ENCODE measurements around the gene SELENOM.

SELENOM gene

GRCh38 chr22:31123292-31123602 lies 15.9 kb upstream of the SELENOM start:
- no peak for DNase-seq (ENCODE audit: low read depth, low spot score)
- TF ChIP-seq CTCF (IDR thresholded peaks at IDR 0.05; ENCODE audit: low read depth, low read length): no peak
- in situ Hi-C loops (cut with HindIII; ENCODE audit: low sequenced_read_pairs): no loop called here
- peak overlapping the region; percentile 49 for H3K4me3 ChIP-seq (ENCODE audit: low read depth, low read length)

- H3K4me3 ChIP-seq (ENCODE audit: low read depth, low read length): peak within 1 kb of the TSS; percentile 49
- peak; percentile 49 for DNase-seq (ENCODE audit: low read depth, low spot score)
Observed at GRCh38 chr22:31122532-31123291, 15.3 kb upstream of the SELENOM start, which contains the start of gene INPP5J. Gene INPP5J, plus strand, starts transcription at chr22:31122966. Its CDS starts 49 bp downstream, at chr22:31123015.

GRCh38 chr22:31122196-31122531 lies 14.8 kb upstream of the SELENOM start:
- in situ Hi-C loops (cut with HindIII; ENCODE audit: low sequenced_read_pairs): no loop called here
- no peak for TF ChIP-seq CTCF (IDR thresholded peaks at IDR 0.05; ENCODE audit: low read depth, low read length)
- no peak for DNase-seq (ENCODE audit: low read depth, low spot score)
- no peak overlapping the region for H3K4me3 ChIP-seq (ENCODE audit: low read depth, low read length)

More at GRCh38 chr22:31122532-31123291, 15.3 kb upstream of the SELENOM start, which contains the start of gene INPP5J:
- in situ Hi-C loops (cut with HindIII; ENCODE audit: low sequenced_read_pairs): no loop called here
- no peak for TF ChIP-seq CTCF (IDR thresholded peaks at IDR 0.05; ENCODE audit: low read depth, low read length)

- DNase-seq (ENCODE audit: low read depth, low spot score): no peak
- no peak overlapping the region for H3K4me3 ChIP-seq (ENCODE audit: low read depth, low read length)
- in situ Hi-C loops (cut with HindIII; ENCODE audit: low sequenced_read_pairs): no loop called here
- TF ChIP-seq CTCF (IDR thresholded peaks at IDR 0.05; ENCODE audit: low read depth, low read length): no peak
Observed at GRCh38 chr22:31121403-31121802, 14.0 kb upstream of the SELENOM start.

GRCh38 chr22:31120642-31121041 lies 13.3 kb upstream of the SELENOM start:
- no peak for TF ChIP-seq CTCF (IDR thresholded peaks at IDR 0.05; ENCODE audit: low read depth, low read length)
- H3K4me3 ChIP-seq (ENCODE audit: low read depth, low read length): no peak overlapping the region
- in situ Hi-C loops (cut with HindIII; ENCODE audit: low sequenced_read_pairs): no loop called here
- DNase-seq (ENCODE audit: low read depth, low spot score): no peak

- H3K4me3 ChIP-seq (ENCODE audit: low read depth, low read length): no peak overlapping the region
- in situ Hi-C loops (cut with HindIII; ENCODE audit: low sequenced_read_pairs): no loop called here
- no peak for DNase-seq (ENCODE audit: low read depth, low spot score)
- TF ChIP-seq CTCF (IDR thresholded peaks at IDR 0.05; ENCODE audit: low read depth, low read length): no peak
Observed at GRCh38 chr22:31120230-31120629, 12.9 kb upstream of the SELENOM start.

All from astrocyte of the spinal cord (primary cell).